ENCODE results near the gene CDH13. TPM values are rescaled to one million over a fixed set of nuclear protein-coding genes. Genes with fewer than 3 reads are reported as not detected.

CDH13 gene
- total and polyA plus RNA-seq, 8 donors: 0.12 to 21.4 (median 1.7) TPM; not detected in 1

- no peak for TF ChIP-seq EP300 (IDR thresholded peaks at IDR 0.05)
- TF ChIP-seq CTCF (IDR thresholded peaks at IDR 0.05): no peak
- TF ChIP-seq POLR2AphosphoS5 (IDR thresholded peaks at IDR 0.05): no peak
- TF ChIP-seq POLR2A (IDR thresholded peaks at IDR 0.05): no peak
- Histone ChIP-seq H3K36me3 (no peaks in the 10 kb centered on the region), H3K9me3 (no peaks in the 10 kb centered on the region), H3K27ac (no peak overlapping the region), H3K4me1 (no peaks in the 10 kb centered on the region), H3K4me3 (no peak overlapping the region), H3K27me3 (no peaks in the 10 kb centered on the region)
- intact Hi-C loops (cut with DNase I; ENCODE audit: low total_unique reads): no loop called here
- no peak for DNase-seq
- 85 to 95% (median 92%) methylated on average over 3 of the region's 3 CpGs for WGBS, 5 donors
These were observed 641.4 kb downstream of the CDH13 start for GRCh38 chr16:83268169-83268568.

DNA sequence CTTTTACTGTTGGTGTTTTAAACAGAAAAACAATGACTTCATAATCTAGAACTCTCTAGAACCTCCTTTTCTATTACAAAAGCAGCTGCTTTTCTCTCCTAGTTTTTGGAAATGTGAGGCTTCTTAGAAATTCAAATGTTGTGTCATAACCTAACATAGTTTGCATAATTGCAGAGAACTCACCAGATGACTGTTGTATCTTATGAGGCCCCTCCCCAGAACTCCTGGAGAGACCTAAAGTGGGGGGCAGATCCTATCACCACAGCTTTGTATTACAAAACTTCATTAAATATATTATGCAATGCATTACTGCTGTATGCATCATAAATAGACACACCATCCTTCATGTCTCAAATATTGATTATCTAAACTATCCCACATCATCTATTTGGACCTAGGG, 642.3 kb downstream of the CDH13 start:
- no peaks in the 10 kb centered on the region for H3K36me3 ChIP-seq
- intact Hi-C loops (cut with DNase I; ENCODE audit: low total_unique reads): no loop called here

GRCh38 chr16:83269541-83269940, 642.8 kb downstream of the CDH13 start:
- Histone ChIP-seq H3K9me3 (no peaks in the 10 kb centered on the region), H3K36me3 (no peaks in the 10 kb centered on the region), H3K27me3 (no peaks in the 10 kb centered on the region), H3K27ac (no peak overlapping the region), H3K4me1 (no peaks in the 10 kb centered on the region), H3K4me3 (no peak overlapping the region)
- 42 to 84% (median 65%) methylated on average over 2 of the region's 2 CpGs for WGBS, 5 donors
- no peak for DNase-seq
- intact Hi-C loops (cut with DNase I; ENCODE audit: low total_unique reads): no loop called here
- TF ChIP-seq POLR2A (IDR thresholded peaks at IDR 0.05): no peak
- no peak for TF ChIP-seq EP300 (IDR thresholded peaks at IDR 0.05)
- no peak for TF ChIP-seq POLR2AphosphoS5 (IDR thresholded peaks at IDR 0.05)
- TF ChIP-seq CTCF (IDR thresholded peaks at IDR 0.05): no peak

More for the DNA sequence above, 642.3 kb downstream of the CDH13 start:
- Histone ChIP-seq H3K27ac (no peak overlapping the region), H3K9me3 (no peaks in the 10 kb centered on the region), H3K4me1 (no peaks in the 10 kb centered on the region), H3K4me3 (no peak overlapping the region), H3K27me3 (no peaks in the 10 kb centered on the region)
- TF ChIP-seq EP300 (IDR thresholded peaks at IDR 0.05) (no peak), POLR2AphosphoS5 (IDR thresholded peaks at IDR 0.05) (no peak), POLR2A (IDR thresholded peaks at IDR 0.05) (no peak), CTCF (IDR thresholded peaks at IDR 0.05) (no peak)
- no peak for DNase-seq

DNA sequence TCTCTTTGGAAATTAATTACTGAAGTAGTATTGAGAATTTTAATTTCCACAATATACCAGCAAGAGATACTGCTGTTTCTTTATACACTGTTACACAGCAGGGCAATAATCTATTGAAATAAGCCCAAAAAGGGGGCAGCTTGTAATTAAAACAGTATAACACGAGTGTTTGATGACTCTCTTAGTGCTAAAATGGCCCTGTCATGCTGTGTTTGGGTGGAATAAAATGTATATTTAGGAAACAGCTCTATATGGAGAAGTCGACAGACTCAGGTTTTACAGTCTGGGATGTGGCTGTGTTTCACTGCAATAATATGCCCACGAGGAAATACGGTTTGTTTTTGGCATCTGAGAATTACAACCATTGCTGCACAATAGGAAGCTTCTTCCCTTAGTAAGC, 643.3 kb downstream of the CDH13 start:
- no peaks in the 10 kb centered on the region for H3K27me3 ChIP-seq
- intact Hi-C loops (cut with DNase I; ENCODE audit: low total_unique reads): no loop called here
- WGBS, 5 donors: 64 to 78% (median 75%) methylated on average over 4 of the region's 4 CpGs
- no peak for TF ChIP-seq EP300 (IDR thresholded peaks at IDR 0.05)
- no peak for TF ChIP-seq CTCF (IDR thresholded peaks at IDR 0.05)
- TF ChIP-seq POLR2A (IDR thresholded peaks at IDR 0.05): no peak
- no peak for TF ChIP-seq POLR2AphosphoS5 (IDR thresholded peaks at IDR 0.05)
- no peak for DNase-seq
- no peaks in the 10 kb centered on the region for H3K36me3 ChIP-seq
- H3K9me3 ChIP-seq: no peaks in the 10 kb centered on the region
- H3K4me1 ChIP-seq: no peaks in the 10 kb centered on the region
- no peak overlapping the region for H3K27ac ChIP-seq
- no peak overlapping the region for H3K4me3 ChIP-seq
